Panc1 (cell line): Measurements from ENCODE around the gene SCUBE3. TPM values are rescaled to one million over a fixed set of nuclear protein-coding genes. Genes with fewer than 3 reads are reported as not detected.

Experiments used
- ATAC-seq: fragments of 200-7000 bp; cut with Tn5 transposase; 2 replicates; pipeline ENCODE4 v1.9.1; 2020; ENCODE audit warnings: mild to moderate bottlenecking, moderate library complexity
- BruUV-seq: library from RNA; stranded (reverse); fragments of 400-500 nt; replicated peaks from 2 replicates; lab custom pipeline; 2021; lab: Mats Ljungman, UMichigan
- CTCF ChIA-PET: fragments of 300-600 bp; sonication (Branson Sonifier 250); formaldehyde crosslinking; loops from one replicate; lab custom pipeline; 2022; ENCODE audit warnings: antibody characterized with exemption; lab: Charles Lee
- POLR2A ChIA-PET: fragments of 300-600 bp; sonication (Branson Sonifier 250); formaldehyde crosslinking; loops from one replicate; lab custom pipeline; 2022; ENCODE audit warnings: antibody characterized with exemption; lab: Charles Lee
- DNase-seq: peaks from one replicate; pipeline ENCODE4 v3.0.0-alpha.2; 2010; ENCODE audit warnings: low read depth, low spot score
- H3K27ac ChIP-seq: 2 replicates; pipeline ENCODE4 v1.5.1; 2011; ENCODE audit warnings: mild to moderate bottlenecking, low read length, inconsistent platforms
- H3K27me3 ChIP-seq: fragments of 200-500 bp; sonication (Bioruptor generic); 2 replicates; pipeline ENCODE4 v1.6.0; 2014; ENCODE audit warnings: low read length, inconsistent platforms; ENCODE audit not compliant: control insufficient read depth, insufficient read depth
- H3K36me3 ChIP-seq: fragments of 200-500 bp; sonication (Bioruptor generic); 2 replicates; pipeline ENCODE4 v1.5.1; 2014; ENCODE audit warnings: inconsistent platforms, mild to moderate bottlenecking, low read length, moderate library complexity; ENCODE audit not compliant: control insufficient read depth, insufficient read depth
- H3K4me1 ChIP-seq: 2 replicates; pipeline ENCODE4 v1.5.1; 2011; ENCODE audit warnings: inconsistent platforms, mild to moderate bottlenecking, low read length, moderate library complexity; ENCODE audit not compliant: control insufficient read depth, insufficient read depth
- H3K4me3 ChIP-seq, 2 experiments: 2 replicates each; pipeline ENCODE4 v1.5.1; 2011 to 2012; ENCODE audit warnings: low read depth in 2 of 2, low read length in 2 of 2, mild to moderate bottlenecking in 2 of 2, inconsistent platforms in 1 of 2, moderate library complexity in 1 of 2
- H3K9me3 ChIP-seq: fragments of 200-500 bp; sonication (Bioruptor generic); 2 replicates; pipeline ENCODE4 v1.5.1; 2014; ENCODE audit warnings: low read depth, mild to moderate bottlenecking, inconsistent platforms, low read length, moderate library complexity; ENCODE audit not compliant: control insufficient read depth, insufficient read depth
- POLR2AphosphoS5 ChIP-seq: IDR thresholded peaks from 2 replicates; pipeline ENCODE4 v1.6.1; 2012; ENCODE audit warnings: mild to moderate bottlenecking, low read depth, low read length, moderate library complexity
- SIN3A ChIP-seq: IDR thresholded peaks from 2 replicates; pipeline ENCODE4 v1.6.1; 2012; ENCODE audit warnings: low read depth, mild to moderate bottlenecking, low read length, moderate library complexity, borderline replicate concordance; ENCODE audit not compliant: insufficient read depth
- TCF7L2 ChIP-seq: IDR thresholded peaks from 2 replicates; pipeline ENCODE4 v1.6.1; 2011; ENCODE audit warnings: mild to moderate bottlenecking, low read depth, low read length, inconsistent platforms
- in situ Hi-C: cut with HindIII; loops from 2 replicates; pipeline ENCODE4 v1.10.0; 2016; ENCODE audit warnings: low sequenced_read_pairs, low pct_unique_long_range_greater_than_20kb
- intact Hi-C: fragments of 100-400 bp; cut with micrococcal nuclease; formaldehyde crosslinking; loops from one replicate; pipeline ENCODE4 v1.10.0; 2022; ENCODE audit not compliant: unreplicated experiment
- total RNA-seq: library from RNA; stranded (reverse); gene quantifications from one replicate; pipeline ENCODE4 v1.2.1, GENCODE V29; 2021; ENCODE audit not compliant: unreplicated experiment
- TF ChIP-seq, protein P1 (sequence below): fragments of 450-650 bp; IDR thresholded peaks from 2 replicates; pipeline ENCODE4 v1.5.1; 2017; ENCODE audit warnings: mild to moderate bottlenecking
- TF ChIP-seq, protein P2 (sequence below), 2 experiments: IDR thresholded peaks; 2 replicates each; pipeline ENCODE4 v1.6.1; 2011 to 2012; ENCODE audit warnings: low read depth in 2 of 2, control low read depth in 1 of 2, low read length in 1 of 2, mild to moderate bottlenecking in 1 of 2, moderate library complexity in 1 of 2; ENCODE audit not compliant: insufficient read depth in 1 of 2

Gene SCUBE3
- total RNA-seq, 1 experiment from 2014 or later: 1.6 TPM

DNA sequence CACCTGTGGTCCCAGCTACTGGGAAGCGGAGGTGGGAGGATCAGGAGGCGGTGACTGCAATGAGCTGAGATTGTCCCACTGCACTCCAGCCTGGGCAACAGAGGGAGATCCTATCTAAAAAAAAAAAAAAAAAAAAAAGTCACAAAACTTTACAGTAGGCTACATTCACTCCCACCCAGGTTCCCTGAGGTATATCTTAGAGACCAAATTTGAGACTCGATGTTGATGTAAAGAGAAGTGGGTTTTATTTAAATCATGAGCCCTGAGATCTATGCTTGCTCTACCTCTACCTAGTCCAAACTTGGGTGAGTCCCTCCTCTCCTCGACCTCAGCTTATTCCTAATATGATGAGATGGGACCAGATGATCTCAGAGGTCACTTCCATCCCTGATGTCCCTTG, 75.1 kb downstream of the SCUBE3 start:
- in situ Hi-C loops (no loop called here), intact Hi-C loops (no loop called here)
- H3K4me1 ChIP-seq: no peaks in the 10 kb centered on the region
- ChIA-PET CTCF (interaction anchor here (0.7 kb wide), 1 partner anchor 141 kb away, joined by 3 read pairs; no protein-coding TSS in a partner anchor), POLR2A (no interaction called here)
- no peak for TF ChIP-seq TCF7L2
- TF ChIP-seq, protein P1, sequence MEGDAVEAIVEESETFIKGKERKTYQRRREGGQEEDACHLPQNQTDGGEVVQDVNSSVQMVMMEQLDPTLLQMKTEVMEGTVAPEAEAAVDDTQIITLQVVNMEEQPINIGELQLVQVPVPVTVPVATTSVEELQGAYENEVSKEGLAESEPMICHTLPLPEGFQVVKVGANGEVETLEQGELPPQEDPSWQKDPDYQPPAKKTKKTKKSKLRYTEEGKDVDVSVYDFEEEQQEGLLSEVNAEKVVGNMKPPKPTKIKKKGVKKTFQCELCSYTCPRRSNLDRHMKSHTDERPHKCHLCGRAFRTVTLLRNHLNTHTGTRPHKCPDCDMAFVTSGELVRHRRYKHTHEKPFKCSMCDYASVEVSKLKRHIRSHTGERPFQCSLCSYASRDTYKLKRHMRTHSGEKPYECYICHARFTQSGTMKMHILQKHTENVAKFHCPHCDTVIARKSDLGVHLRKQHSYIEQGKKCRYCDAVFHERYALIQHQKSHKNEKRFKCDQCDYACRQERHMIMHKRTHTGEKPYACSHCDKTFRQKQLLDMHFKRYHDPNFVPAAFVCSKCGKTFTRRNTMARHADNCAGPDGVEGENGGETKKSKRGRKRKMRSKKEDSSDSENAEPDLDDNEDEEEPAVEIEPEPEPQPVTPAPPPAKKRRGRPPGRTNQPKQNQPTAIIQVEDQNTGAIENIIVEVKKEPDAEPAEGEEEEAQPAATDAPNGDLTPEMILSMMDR: no peak
- no peak for TF ChIP-seq SIN3A
- no peak for TF ChIP-seq POLR2AphosphoS5
- TF ChIP-seq, protein P2, sequence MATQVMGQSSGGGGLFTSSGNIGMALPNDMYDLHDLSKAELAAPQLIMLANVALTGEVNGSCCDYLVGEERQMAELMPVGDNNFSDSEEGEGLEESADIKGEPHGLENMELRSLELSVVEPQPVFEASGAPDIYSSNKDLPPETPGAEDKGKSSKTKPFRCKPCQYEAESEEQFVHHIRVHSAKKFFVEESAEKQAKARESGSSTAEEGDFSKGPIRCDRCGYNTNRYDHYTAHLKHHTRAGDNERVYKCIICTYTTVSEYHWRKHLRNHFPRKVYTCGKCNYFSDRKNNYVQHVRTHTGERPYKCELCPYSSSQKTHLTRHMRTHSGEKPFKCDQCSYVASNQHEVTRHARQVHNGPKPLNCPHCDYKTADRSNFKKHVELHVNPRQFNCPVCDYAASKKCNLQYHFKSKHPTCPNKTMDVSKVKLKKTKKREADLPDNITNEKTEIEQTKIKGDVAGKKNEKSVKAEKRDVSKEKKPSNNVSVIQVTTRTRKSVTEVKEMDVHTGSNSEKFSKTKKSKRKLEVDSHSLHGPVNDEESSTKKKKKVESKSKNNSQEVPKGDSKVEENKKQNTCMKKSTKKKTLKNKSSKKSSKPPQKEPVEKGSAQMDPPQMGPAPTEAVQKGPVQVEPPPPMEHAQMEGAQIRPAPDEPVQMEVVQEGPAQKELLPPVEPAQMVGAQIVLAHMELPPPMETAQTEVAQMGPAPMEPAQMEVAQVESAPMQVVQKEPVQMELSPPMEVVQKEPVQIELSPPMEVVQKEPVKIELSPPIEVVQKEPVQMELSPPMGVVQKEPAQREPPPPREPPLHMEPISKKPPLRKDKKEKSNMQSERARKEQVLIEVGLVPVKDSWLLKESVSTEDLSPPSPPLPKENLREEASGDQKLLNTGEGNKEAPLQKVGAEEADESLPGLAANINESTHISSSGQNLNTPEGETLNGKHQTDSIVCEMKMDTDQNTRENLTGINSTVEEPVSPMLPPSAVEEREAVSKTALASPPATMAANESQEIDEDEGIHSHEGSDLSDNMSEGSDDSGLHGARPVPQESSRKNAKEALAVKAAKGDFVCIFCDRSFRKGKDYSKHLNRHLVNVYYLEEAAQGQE (IDR thresholded peaks at IDR 0.05; ENCODE audit: insufficient read depth in 1 of 2, low read depth in 2 of 2, low read length in 1 of 2): no peak
- TSS peak; percentile 48 for BruUV-seq
- no peaks in the 10 kb centered on the region for H3K27me3 ChIP-seq
- ATAC-seq (no peak), DNase-seq (no peak)
- H3K27ac ChIP-seq: no peak overlapping the region
- H3K36me3 ChIP-seq: peaks cover 6% of the 10 kb centered on the region; the same call in 1 of the 2 replicates
- no peak overlapping the region for H3K4me3 ChIP-seq
- no peaks in the 10 kb centered on the region for H3K9me3 ChIP-seq

DNA sequence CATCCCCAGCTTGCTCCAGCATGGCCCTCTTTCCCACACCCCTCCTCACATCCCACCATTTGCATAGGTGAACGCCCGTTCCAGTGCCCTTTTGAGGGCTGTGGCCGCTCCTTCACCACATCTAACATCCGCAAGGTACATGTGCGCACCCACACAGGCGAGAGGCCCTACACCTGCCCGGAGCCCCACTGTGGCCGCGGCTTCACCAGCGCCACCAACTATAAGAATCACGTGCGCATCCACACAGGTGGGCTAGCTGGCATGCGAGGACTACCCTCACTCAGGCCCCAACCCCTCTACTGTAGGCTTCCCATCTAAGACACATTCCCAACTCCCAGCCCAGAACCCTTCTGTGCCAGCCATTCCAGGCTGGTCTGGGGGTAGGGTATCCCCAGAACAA, 77.7 kb downstream of the SCUBE3 start:
- no peak overlapping the region for H3K27ac ChIP-seq
- intact Hi-C loops: no loop called here
- no peak overlapping the region for H3K4me3 ChIP-seq
- BruUV-seq: no TSS peak
- no peak for ATAC-seq
- no peaks in the 10 kb centered on the region for H3K27me3 ChIP-seq
- in situ Hi-C loops: no loop called here
- POLR2A ChIA-PET: no interaction called here
- no peak for DNase-seq
- TF ChIP-seq SIN3A (no peak), POLR2AphosphoS5 (no peak), TCF7L2 (no peak)
- TF ChIP-seq, protein P1: no peak
- TF ChIP-seq, protein P2 (IDR thresholded peaks at IDR 0.05; ENCODE audit: insufficient read depth in 1 of 2, low read depth in 2 of 2, low read length in 1 of 2): no peak
- no peaks in the 10 kb centered on the region for H3K4me1 ChIP-seq
- peaks cover 4% of the 10 kb centered on the region; the same call in 1 of the 2 replicates for H3K36me3 ChIP-seq
- H3K9me3 ChIP-seq: no peaks in the 10 kb centered on the region
- CTCF ChIA-PET: interaction anchor here (0.6 kb wide), 1 partner anchor 165 kb away, joined by 3 read pairs; no protein-coding TSS in a partner anchor
